ENCODE measurements around the gene RNASEH2C.
"Not testable (repeated sequence)": the region's sequence is repeated elsewhere in the genome, so short reads cannot be mapped to it uniquely, and the experiment has no call there.

RNASEH2C gene

GRCh38 chr11:65716774-65717405 is 3.7 kb downstream of the RNASEH2C start:
- DNase-seq: no peak

- DNase-seq: no peak
Measured at GRCh38 chr11:65716302-65716701, 4.3 kb downstream of the RNASEH2C start.

- no peak for DNase-seq
Measured at GRCh38 chr11:65714433-65714832, 6.2 kb downstream of the RNASEH2C start.

GRCh38 chr11:65713212-65713969 is 7.2 kb downstream of the RNASEH2C start:
- DNase-seq: no peak

- no peak for DNase-seq
Measured at GRCh38 chr11:65712633-65713076, 7.9 kb downstream of the RNASEH2C start.

GRCh38 chr11:65711785-65712632 is 8.6 kb downstream of the RNASEH2C start, which contains the start of gene KAT5:
Gene KAT5, plus strand, starts transcription at chr11:65712252. Its CDS starts 16 bp downstream, at chr11:65712268.
- no peak for DNase-seq

GRCh38 chr11:65710421-65710820 is 10.2 kb downstream of the RNASEH2C start:
- no peak for DNase-seq

GRCh38 chr11:65709661-65710060 is 10.9 kb downstream of the RNASEH2C start:
- DNase-seq: no peak

GRCh38 chr11:65708451-65708850 is 12.1 kb downstream of the RNASEH2C start:
- DNase-seq: no peak

- not testable (repeated sequence) for DNase-seq
Measured at GRCh38 chr11:65707002-65707401, 13.6 kb downstream of the RNASEH2C start.

GRCh38 chr11:65706303-65706763 is 14.3 kb downstream of the RNASEH2C start:
- DNase-seq: not testable (repeated sequence)

GRCh38 chr11:65703846-65704245 is 16.8 kb downstream of the RNASEH2C start:
- no peak for DNase-seq

- DNase-seq: no peak
Measured at GRCh38 chr11:65701686-65702085, 18.9 kb downstream of the RNASEH2C start.

GRCh38 chr11:65700399-65700798 is 20.2 kb downstream of the RNASEH2C start:
- DNase-seq: no peak

- no peak for DNase-seq
Measured at GRCh38 chr11:65699306-65699705, 21.3 kb downstream of the RNASEH2C start.

GRCh38 chr11:65698205-65698604 is 22.4 kb downstream of the RNASEH2C start:
- no peak for DNase-seq

- no peak for DNase-seq
Measured at GRCh38 chr11:65696802-65697552, 23.6 kb downstream of the RNASEH2C start.

- DNase-seq: no peak
Measured at GRCh38 chr11:65695459-65696241, 24.9 kb downstream of the RNASEH2C start.

- DNase-seq: no peak
Measured at GRCh38 chr11:65692367-65692766, 28.2 kb downstream of the RNASEH2C start.

GRCh38 chr11:65691847-65692246 is 28.8 kb downstream of the RNASEH2C start:
- not testable (repeated sequence) for DNase-seq

- DNase-seq: no peak
Measured at GRCh38 chr11:65685981-65686380, 34.6 kb downstream of the RNASEH2C start.

GRCh38 chr11:65683480-65683879 is 37.1 kb downstream of the RNASEH2C start:
- not testable (repeated sequence) for DNase-seq

Data from cortex of kidney (tissue), 1 donor.